ENCODE measurements around the gene TRMT44.

DNA sequence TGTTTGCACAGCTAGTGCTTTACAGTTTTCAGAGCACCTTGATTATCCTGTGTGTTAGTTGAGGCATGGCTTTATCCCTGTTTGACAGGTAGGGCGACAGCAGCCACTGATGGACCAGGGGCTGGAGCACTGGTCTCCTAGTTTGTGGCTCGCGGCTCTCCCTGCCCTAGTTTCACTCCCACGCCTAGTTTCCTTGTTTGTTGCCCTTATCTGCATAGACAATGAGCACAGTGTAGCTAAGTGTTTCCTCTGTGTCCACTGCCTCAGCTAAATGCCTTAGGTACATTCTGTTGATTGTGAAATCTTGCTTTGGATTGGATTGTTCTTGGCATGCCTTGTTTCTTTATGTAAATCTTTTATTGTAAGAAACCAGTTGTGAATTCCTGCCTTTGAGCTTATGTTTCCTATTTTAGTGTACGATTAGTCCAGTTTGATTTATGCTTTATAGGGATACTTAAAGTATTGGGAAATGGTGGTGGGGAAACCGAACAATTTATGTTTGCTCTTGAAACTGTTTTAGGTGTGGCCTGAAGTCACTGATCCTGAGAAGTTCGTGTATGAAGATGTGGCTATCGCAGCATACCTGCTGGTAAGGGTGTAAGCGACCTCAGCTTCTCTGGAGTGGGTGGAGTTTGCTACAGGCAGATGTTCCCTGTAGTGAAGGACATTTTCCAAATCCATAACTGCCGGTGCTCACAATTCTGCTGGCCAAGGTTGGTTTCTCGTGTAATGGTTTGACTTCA is 11.0 kb downstream of the TRMT44 start:
- TF ChIP-seq CSDC2 (CRISPR knock-in tag; IDR thresholded peaks at IDR 0.05), result no peak
- no peak for TF ChIP-seq ZFP30 (CRISPR knock-in tag; IDR thresholded peaks at IDR 0.05)
- TF ChIP-seq TSHZ2 (CRISPR knock-in tag; IDR thresholded peaks at IDR 0.05), result no peak
- TF ChIP-seq, protein P1, sequence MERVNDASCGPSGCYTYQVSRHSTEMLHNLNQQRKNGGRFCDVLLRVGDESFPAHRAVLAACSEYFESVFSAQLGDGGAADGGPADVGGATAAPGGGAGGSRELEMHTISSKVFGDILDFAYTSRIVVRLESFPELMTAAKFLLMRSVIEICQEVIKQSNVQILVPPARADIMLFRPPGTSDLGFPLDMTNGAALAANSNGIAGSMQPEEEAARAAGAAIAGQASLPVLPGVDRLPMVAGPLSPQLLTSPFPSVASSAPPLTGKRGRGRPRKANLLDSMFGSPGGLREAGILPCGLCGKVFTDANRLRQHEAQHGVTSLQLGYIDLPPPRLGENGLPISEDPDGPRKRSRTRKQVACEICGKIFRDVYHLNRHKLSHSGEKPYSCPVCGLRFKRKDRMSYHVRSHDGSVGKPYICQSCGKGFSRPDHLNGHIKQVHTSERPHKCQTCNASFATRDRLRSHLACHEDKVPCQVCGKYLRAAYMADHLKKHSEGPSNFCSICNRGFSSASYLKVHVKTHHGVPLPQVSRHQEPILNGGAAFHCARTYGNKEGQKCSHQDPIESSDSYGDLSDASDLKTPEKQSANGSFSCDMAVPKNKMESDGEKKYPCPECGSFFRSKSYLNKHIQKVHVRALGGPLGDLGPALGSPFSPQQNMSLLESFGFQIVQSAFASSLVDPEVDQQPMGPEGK (CRISPR knock-in tag; IDR thresholded peaks at IDR 0.05; ENCODE audit: borderline replicate concordance), result no peak
- no peak for TF ChIP-seq ARNTL (CRISPR knock-in tag; IDR thresholded peaks at IDR 0.05; ENCODE audit: borderline replicate concordance, low read depth)
- TF ChIP-seq RARB (CRISPR knock-in tag; IDR thresholded peaks at IDR 0.05), result no peak
- TF ChIP-seq, protein P2, sequence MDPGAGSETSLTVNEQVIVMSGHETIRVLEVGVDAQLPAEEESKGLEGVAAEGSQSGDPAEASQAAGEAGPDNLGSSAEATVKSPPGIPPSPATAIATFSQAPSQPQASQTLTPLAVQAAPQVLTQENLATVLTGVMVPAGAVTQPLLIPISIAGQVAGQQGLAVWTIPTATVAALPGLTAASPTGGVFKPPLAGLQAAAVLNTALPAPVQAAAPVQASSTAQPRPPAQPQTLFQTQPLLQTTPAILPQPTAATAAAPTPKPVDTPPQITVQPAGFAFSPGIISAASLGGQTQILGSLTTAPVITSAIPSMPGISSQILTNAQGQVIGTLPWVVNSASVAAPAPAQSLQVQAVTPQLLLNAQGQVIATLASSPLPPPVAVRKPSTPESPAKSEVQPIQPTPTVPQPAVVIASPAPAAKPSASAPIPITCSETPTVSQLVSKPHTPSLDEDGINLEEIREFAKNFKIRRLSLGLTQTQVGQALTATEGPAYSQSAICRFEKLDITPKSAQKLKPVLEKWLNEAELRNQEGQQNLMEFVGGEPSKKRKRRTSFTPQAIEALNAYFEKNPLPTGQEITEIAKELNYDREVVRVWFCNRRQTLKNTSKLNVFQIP (CRISPR knock-in tag; IDR thresholded peaks at IDR 0.05; ENCODE audit: borderline replicate concordance, low read depth), result no peak
- TF ChIP-seq OSR1 (CRISPR knock-in tag; IDR thresholded peaks at IDR 0.05), result no peak
- no peak for TF ChIP-seq ZNF8 (CRISPR knock-in tag; IDR thresholded peaks at IDR 0.05)
- no peak for TF ChIP-seq GLIS3 (CRISPR knock-in tag; IDR thresholded peaks at IDR 0.05)
- no peak for TF ChIP-seq ZC3H10 (CRISPR knock-in tag; IDR thresholded peaks at IDR 0.05)
- no peak for TF ChIP-seq CSRNP3 (CRISPR knock-in tag; IDR thresholded peaks at IDR 0.05)
